PC-3 (cell line): ENCODE results near the gene MLXIPL.

ENCODE experiments used
- EZH2 ChIP-seq: fragments of 300-600 bp; sonication (generic); IDR thresholded peaks from one replicate; pipeline ENCODE4 v1.6.1; 2017; ENCODE audit warnings: antibody characterized with exemption, mild to moderate bottlenecking, low read length; ENCODE audit not compliant: unreplicated experiment
- EZH2phosphoT487 ChIP-seq: fragments of 300-600 bp; sonication (generic); IDR thresholded peaks from 2 replicates; pipeline ENCODE4 v1.6.1; 2018; ENCODE audit warnings: mild to moderate bottlenecking, antibody characterized with exemption, low read length, borderline replicate concordance
- TF ChIP-seq, protein P1 (sequence below): fragments of 300-600 bp; sonication (generic); conservative IDR thresholded peaks from 2 replicates; pipeline ENCODE4 v1.5.1; 2017; ENCODE audit warnings: antibody characterized with exemption, low read depth, mild to moderate bottlenecking, low read length

- TF ChIP-seq, protein P1, sequence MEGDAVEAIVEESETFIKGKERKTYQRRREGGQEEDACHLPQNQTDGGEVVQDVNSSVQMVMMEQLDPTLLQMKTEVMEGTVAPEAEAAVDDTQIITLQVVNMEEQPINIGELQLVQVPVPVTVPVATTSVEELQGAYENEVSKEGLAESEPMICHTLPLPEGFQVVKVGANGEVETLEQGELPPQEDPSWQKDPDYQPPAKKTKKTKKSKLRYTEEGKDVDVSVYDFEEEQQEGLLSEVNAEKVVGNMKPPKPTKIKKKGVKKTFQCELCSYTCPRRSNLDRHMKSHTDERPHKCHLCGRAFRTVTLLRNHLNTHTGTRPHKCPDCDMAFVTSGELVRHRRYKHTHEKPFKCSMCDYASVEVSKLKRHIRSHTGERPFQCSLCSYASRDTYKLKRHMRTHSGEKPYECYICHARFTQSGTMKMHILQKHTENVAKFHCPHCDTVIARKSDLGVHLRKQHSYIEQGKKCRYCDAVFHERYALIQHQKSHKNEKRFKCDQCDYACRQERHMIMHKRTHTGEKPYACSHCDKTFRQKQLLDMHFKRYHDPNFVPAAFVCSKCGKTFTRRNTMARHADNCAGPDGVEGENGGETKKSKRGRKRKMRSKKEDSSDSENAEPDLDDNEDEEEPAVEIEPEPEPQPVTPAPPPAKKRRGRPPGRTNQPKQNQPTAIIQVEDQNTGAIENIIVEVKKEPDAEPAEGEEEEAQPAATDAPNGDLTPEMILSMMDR = no peak
- TF ChIP-seq EZH2phosphoT487 = no peak
- no peak for TF ChIP-seq EZH2
These were observed 20.5 kb upstream of the MLXIPL start for GRCh38 chr7:73644688-73645286.
